Fibroblast of upper back skin (primary cell): ENCODE measurements around the gene GPR155.
A peak's percentile ranks its signal among the peaks of the same experiment; 100 is the strongest.
"Not testable (repeated sequence)": the region's sequence is repeated elsewhere in the genome, so short reads cannot be mapped to it uniquely, and the experiment has no call there.

Source experiments
- DNase-seq: peaks from one replicate; pipeline ENCODE4 v3.0.0-alpha.2; 2013

Gene GPR155

GRCh38 chr2:174489520-174489919, 2.7 kb upstream of the GPR155 start:
- not testable (repeated sequence) for DNase-seq

DNA sequence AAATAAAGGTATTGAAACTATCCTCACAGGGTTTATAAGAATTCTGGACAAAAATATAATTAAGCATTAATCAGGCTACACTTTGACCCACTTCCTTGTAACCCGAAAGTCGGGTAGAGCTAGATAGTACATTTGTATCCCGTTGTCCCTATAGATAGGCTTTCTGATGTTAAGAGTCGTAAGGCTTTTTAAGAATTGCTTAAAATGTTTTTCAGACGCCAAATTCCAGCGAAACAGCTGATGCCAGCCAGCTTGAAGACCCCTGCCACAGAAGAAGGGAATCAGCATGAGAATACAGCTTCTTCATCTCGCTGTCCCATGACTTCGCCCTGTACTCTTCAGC, 962 bp upstream of the GPR155 start:
- DNase-seq = no peak

DNA sequence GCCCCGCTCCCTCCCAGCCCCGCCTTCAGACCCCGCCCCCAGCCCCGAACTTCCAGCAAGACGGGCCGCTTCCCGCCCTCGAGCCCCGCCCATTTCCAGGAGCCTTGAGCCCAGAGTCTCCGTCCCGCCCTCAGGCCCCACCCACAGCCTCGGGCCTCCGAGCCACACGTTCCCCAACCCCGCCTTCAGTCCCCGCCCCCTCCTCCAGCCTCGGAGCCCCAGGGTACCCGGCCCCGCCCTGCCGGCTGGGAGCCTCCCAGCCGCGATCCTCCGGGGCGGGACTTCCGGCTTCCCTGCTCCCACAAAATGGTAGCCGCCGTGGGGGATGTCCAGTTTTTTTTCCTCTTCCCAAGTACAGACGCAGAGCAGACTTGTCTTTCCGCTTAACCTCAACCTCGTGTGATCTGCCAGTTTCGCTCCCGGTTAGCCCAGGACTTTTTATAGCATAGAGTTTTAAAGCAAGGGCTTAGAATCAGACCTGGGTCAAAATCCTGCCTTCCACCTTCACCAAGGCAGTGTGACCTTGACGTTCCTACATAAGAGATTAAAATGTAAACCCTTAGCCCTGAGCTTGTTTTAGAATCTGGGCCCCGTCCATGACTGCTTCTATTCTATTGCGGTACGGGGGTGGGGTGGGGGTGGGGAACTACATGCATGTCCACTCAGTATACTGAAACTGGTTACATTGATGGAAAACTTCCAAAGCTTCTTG, 435 bp upstream of the GPR155 start:
- DNase-seq = peak; percentile 98

GRCh38 chr2:174485788-174486562, 854 bp downstream of the GPR155 start:
- DNase-seq = peak; percentile 6

- DNase-seq = not testable (repeated sequence)
Measured at GRCh38 chr2:174485045-174485444, 1.8 kb downstream of the GPR155 start.

- DNase-seq = no peak
Measured at GRCh38 chr2:174484573-174484972, 2.3 kb downstream of the GPR155 start.

DNA sequence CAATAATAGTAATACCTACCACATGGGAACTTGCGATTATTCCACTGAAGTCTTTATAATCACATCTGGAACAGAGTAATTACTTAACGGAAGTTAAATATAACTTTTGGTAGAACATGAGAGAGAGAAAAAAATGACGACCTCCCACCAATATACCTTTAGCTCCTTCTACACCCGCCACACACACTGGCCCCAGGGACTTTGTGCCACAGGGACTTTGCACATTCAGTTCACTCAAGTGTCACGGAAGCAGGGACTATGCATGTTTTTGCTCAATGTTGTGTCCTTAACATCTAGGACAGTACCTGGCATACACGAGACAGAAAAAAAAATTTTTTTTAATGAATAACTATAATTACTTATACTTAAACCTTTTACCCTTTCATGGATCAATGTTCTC, 4.0 kb downstream of the GPR155 start:
- DNase-seq = no peak

DNA sequence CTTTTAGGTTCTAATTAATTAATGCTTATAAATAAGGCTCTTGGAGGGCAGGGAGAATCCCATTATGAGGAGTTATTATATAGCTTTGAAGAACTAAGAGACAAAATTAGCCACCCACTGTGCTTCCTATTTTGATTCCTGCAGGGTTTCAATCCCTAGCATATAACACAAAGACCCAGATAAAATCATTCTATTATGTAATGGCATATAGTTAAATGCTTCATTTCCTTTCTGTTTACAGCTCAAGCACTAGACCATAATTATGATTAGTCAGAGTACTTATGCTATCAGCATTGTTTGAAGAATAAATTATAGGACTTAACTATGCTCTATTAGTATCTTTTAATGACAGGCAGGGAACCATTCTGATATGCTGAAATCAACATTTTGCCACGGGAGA, 9.1 kb downstream of the GPR155 start:
- DNase-seq = no peak

DNA sequence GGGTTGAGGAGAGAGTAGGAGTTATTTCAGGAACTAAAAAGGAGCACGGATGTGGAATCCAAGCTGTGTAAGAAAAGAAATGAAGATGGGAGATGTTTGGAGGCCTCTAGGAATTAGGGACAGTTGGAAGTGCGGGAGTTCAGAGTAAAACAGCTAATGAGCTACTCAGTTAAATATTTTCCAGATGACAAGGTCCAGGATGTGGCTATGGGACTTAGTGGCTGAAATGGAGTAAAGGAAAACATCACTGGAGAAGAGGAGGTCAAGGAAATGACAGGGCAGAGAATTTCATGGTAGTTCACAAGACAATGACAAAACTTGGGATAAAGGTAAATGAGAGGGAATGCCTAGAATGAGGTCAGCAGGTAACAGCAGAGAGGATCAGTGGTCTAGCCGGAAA, 13.0 kb downstream of the GPR155 start:
- peak; percentile 16 for DNase-seq

GRCh38 chr2:174465327-174465726, 21.5 kb downstream of the GPR155 start:
- no peak for DNase-seq

DNA sequence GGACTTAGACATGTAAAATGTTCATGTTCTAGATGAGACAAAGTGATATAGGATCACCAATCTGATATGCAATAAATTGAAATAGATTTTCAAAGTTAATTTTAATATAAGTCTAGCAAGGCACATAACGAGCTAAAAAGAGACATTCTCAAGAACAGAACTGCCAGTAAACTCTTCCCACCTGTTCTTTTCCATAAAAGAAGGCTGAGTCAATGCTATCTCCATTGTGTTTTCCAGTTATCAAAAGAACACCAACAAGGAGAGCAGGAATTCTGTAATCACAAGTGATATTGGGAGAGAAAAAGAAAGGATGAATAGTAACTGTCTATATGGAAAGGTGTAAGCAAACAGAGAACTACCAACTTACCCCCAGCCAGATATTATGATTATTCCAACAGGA, 25.6 kb downstream of the GPR155 start:
- DNase-seq = no peak

DNA sequence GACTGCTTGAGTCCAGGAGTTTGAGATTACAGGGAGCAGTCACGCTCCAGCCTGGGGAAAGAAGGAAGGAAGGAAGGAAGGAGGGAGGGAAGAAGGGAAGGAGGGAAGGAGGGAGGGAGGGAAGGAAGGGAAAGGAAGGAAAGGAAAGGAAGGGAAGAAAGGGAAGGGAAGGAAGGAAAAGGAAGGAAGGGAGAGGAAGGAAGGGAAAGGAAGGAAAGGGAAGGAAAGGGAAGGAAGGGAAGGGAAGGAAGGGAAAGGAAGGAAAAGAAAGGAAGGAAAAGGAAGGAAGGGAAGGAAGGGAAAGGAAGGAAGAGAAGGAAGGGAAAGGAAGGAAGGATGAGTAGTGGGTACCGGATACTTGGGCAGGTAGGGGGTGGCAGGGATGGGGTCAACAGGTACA, 32.3 kb downstream of the GPR155 start:
- no peak for DNase-seq

- no peak for DNase-seq
Measured at GRCh38 chr2:174450021-174450816, 36.6 kb downstream of the GPR155 start.

- DNase-seq = no peak
Measured at GRCh38 chr2:174449033-174449432, 37.8 kb downstream of the GPR155 start.

DNA sequence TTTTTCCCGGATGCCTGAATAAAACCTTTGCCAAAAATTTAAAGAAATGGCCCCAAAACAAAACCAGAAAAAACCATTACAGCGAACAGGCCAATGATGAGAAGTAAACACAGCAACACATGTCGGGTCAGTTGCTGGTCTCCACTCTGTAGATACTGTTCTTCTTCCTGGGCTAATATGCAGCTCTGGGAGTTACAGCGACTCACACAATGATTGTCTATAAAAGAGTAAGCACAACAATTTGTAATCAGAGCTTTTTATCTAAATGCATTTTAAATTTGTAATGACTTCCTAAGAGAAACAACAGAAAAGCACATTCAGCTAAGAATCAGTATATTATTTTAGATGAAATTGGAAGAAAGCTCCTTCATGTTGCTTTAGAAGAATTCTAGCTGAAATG, 40.3 kb downstream of the GPR155 start:
- no peak for DNase-seq

DNA sequence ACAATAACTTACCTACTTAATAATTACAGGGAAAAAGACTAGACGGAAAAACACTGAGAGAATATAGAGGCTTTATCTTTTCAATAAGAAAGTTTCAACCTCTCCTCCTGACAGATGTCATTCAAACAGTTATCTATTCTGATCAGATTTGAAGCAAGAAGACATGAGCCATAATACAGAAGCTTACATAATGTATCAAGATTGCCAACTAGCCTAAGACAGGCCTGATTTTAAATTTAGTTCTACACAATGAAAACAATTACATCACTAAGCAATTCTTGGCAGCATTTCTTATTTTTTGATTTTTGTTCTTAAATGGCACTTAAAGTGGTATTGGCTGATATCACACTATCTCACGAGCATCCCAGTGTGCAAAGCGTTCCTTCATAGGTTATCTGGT, 41.6 kb downstream of the GPR155 start:
- no peak for DNase-seq

GRCh38 chr2:174444761-174445160, 42.1 kb downstream of the GPR155 start:
- no peak for DNase-seq

DNA sequence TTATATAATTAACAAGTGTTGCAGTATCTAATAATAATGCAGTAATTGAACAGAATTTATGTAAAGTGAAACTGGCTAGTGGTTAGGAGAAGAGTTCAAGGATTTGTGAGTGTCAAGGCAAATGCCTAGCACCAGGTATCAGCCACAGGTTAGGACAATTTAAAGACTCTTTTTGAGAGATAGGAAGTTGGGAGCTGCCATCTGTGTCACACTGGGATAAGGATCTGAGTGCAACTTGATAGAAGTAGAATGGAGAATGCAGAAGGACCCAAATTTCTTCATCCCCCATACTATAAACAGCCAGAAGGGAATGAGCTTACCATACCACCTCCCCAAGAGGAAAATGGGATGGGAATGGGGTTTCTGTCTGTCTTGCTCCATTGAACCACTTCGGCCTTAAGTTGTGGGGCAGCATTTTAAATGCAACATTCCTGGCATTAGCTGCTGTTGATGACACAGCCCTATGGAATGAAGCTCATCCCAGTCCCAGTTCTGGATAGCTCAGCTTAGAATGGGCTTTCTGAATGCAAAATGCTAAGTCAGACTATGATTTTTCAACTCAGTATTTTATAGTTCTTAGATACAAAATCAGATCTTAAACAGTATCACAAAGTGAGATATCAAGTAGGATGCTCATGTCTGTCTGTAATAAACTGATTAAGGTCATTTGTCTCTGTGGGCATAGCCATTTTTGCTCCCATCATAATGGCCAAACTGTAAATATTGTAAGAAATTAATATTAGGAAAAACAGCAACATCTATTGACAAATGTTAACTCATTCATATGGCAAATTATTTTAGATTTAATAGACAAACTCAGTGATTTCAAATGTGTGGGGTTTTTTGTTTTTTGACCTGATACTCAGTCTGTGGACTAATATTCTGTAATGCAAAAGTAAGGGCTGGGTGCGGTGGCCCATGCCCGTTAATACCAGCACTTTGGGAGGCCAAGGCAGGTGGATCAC, 44.0 kb downstream of the GPR155 start:
- DNase-seq = peak; percentile 89

- DNase-seq = no peak
Measured at GRCh38 chr2:174439950-174440349, 46.9 kb downstream of the GPR155 start.

- no peak for DNase-seq
Measured at GRCh38 chr2:174439323-174439722, 47.5 kb downstream of the GPR155 start.

DNA sequence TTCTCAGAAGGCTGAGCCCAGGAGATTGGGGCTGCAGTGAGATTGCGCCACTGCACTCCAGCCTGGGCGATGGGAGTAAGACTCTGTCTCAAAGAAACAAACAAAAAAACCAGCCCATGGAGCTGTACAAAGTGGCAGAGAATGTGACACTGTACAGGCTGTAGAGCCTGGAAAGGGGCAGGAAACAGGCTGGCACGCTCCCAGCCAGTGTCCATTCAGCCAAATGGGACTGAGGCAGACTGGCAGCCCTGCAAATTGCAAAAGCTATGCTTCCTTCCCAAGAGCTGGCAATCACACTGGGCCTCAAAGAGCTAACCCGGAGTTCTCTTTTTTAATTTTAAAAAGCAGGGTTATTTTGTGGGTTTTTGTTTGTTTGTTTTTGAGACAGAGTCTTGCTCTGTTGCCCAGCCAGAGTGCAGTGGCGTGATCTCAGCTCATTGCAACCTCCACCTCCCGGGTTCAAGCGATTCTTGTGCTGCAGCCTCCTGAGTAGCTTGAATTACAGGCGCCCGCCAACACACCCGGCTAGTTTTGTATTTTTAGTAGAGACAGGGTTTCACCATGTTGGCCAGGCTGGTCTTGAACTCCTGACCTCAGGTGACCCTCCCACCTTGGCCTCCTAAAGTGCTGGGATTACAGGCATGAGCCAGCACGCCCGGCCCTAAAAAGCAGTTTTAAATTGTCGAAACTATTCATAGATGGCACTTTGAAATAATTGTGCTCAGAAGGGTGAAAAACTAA, 48.5 kb downstream of the GPR155 start:
- DNase-seq = no peak

DNA sequence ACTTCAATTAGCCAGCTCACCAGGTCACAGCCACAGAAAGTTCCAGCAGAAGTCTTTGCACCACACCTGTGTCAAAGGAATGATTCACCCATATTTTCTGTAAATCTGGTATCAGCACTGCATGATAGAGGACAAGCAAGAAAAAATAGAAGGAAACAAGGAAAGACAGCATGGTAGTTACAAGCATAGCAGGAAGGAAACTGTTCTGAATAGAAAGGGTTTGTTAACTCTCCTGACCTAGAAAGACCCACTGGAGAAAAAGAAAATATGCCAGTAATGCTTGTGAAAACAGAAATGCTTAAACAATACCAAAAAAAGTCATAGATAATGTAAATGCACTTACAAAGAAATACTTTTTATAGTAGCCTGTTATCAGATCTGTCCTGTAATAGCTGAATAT, 50.5 kb downstream of the GPR155 start:
- no peak for DNase-seq
